Skeletal muscle satellite cell (primary cell): ENCODE results near the gene POLR1D.

ENCODE experiments used
- H3K27me3 ChIP-seq: 2 replicates; pipeline ENCODE4 v1.7.0; 2013; ENCODE audit warnings: low read length; ENCODE audit not compliant: control insufficient read depth, insufficient read depth
- H3K36me3 ChIP-seq: 2 replicates; pipeline ENCODE4 v1.7.0; 2013; ENCODE audit warnings: mild to moderate bottlenecking, control low read depth, low read length; ENCODE audit not compliant: insufficient read depth
- H3K4me1 ChIP-seq: 2 replicates; pipeline ENCODE4 v1.7.0; 2013; ENCODE audit warnings: low read length; ENCODE audit not compliant: control insufficient read depth, insufficient read depth
- H3K4me2 ChIP-seq: 2 replicates; pipeline ENCODE4 v1.7.0; 2013; ENCODE audit warnings: mild to moderate bottlenecking, low read length
- H3K4me3 ChIP-seq: 2 replicates; pipeline ENCODE4 v1.7.0; 2013; ENCODE audit warnings: low read length
- H3K9ac ChIP-seq: 2 replicates; pipeline ENCODE4 v1.7.0; 2013; ENCODE audit warnings: mild to moderate bottlenecking, low read depth, low read length, moderate library complexity
- H3K9me3 ChIP-seq: replicated peaks from 2 replicates; pipeline ENCODE4 v1.7.0; 2013; ENCODE audit warnings: mild to moderate bottlenecking, control low read depth, low read length

The POLR1D gene

DNA sequence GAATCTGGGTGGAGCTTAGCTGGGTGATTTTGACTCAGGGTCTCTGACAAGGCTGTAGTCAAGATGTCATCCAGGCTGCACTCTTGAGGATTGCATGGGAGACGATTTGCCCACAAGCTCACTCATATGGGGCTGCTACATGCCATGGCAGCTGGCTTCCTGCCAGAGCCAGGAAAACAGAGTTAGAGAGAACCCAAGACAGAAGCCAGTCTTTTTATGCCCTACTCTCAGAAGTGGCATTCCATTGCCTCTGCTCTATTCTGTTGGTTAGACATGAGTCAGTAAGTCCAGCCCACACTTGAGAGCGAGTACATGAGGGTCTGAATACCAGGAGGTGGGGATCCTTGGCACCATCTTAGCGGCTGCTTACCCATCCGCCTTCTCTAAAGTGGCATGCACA lies 9.5 kb downstream of the POLR1D start:
- no peak overlapping the region for H3K9ac ChIP-seq
- no peak overlapping the region for H3K4me2 ChIP-seq
- H3K4me3 ChIP-seq = no peak overlapping the region
- H3K27me3 ChIP-seq = no peaks in the 10 kb centered on the region
- H3K4me1 ChIP-seq = no peaks in the 10 kb centered on the region
- H3K36me3 ChIP-seq = peaks cover 19% of the 10 kb centered on the region
- H3K9me3 ChIP-seq = no peaks in the 10 kb centered on the region

DNA sequence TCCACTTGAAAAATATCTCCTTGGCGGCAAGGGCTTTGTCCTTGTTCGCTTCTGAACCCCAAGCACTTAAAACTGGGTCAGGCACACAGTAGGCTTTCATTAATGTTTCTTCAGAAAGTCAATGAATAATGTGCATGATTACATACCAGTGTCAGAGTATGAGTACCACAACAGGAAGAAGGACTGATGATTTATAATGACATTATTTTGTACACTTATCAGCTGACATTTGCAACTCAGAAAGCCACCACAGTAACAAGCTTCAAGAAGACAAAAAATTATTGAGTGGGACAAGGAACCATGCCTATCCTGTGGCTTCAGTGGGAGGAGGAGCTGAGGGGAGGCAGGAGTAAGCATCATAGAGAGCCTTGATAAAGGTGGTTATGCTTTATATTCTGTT lies 10.0 kb downstream of the POLR1D start:
- H3K4me3 ChIP-seq = no peak overlapping the region
- no peaks in the 10 kb centered on the region for H3K9me3 ChIP-seq
- H3K9ac ChIP-seq = no peak overlapping the region
- no peaks in the 10 kb centered on the region for H3K27me3 ChIP-seq
- H3K36me3 ChIP-seq = peaks cover 19% of the 10 kb centered on the region
- no peaks in the 10 kb centered on the region for H3K4me1 ChIP-seq
- no peak overlapping the region for H3K4me2 ChIP-seq

DNA sequence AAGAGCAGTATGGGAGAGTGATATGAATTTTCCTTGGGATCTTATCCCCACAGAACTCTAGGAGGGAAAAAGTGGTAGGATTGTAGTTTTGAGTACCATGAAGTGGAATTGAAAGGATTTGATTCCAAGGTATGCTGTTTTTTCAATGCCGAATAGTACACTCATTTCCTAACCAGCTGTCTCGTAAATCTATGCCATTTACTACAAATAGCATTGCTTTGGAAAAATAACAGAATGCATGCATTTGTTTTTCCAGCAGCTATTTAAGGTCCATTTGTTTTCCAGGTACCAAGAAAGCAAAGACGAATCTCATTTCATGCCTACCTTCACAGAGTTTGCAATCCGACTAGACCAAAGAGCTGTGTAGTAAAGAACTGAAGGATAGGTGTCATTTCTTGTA lies 10.5 kb downstream of the POLR1D start:
- Histone ChIP-seq H3K36me3 (peaks cover 19% of the 10 kb centered on the region), H3K4me3 (no peak overlapping the region), H3K4me2 (no peak overlapping the region), H3K9ac (no peak overlapping the region), H3K4me1 (no peaks in the 10 kb centered on the region), H3K9me3 (no peaks in the 10 kb centered on the region), H3K27me3 (no peaks in the 10 kb centered on the region)

- Histone ChIP-seq H3K4me1 (no peaks in the 10 kb centered on the region), H3K36me3 (peaks cover 19% of the 10 kb centered on the region), H3K9ac (no peak overlapping the region), H3K9me3 (no peaks in the 10 kb centered on the region), H3K27me3 (no peaks in the 10 kb centered on the region), H3K4me2 (no peak overlapping the region), H3K4me3 (no peak overlapping the region)
Observed at GRCh38 chr13:27632648-27633047, 11.0 kb downstream of the POLR1D start.

GRCh38 chr13:27634231-27634630 lies 12.5 kb downstream of the POLR1D start:
- H3K9me3 ChIP-seq = no peaks in the 10 kb centered on the region
- H3K4me3 ChIP-seq = no peak overlapping the region
- no peaks in the 10 kb centered on the region for H3K27me3 ChIP-seq
- H3K4me2 ChIP-seq = no peak overlapping the region
- H3K36me3 ChIP-seq = peaks cover 16% of the 10 kb centered on the region
- H3K9ac ChIP-seq = no peak overlapping the region
- peaks cover 10% of the 10 kb centered on the region for H3K4me1 ChIP-seq

DNA sequence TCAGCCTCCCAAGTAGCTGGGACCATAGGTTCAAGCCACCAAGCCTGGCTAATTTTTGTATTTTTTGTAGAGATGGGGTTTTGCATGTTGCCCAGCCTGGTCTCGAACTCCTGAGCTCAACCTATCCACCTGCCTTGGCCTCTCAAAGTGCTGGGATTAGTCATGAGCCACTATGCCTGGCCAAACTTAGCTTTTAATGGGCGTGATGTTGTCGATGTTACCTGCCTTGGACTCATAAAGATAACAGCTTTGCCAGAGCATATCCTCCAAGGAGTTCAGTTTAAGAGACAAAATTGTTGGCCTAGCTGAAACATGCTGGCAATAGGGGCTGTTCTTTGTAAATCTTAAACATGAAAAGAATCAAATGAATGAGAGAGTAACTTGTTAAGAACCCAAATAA lies 13.1 kb downstream of the POLR1D start:
- Histone ChIP-seq H3K9ac (no peak overlapping the region), H3K27me3 (no peaks in the 10 kb centered on the region), H3K4me1 (peaks cover 10% of the 10 kb centered on the region), H3K9me3 (no peaks in the 10 kb centered on the region), H3K36me3 (peaks cover 16% of the 10 kb centered on the region), H3K4me3 (no peak overlapping the region), H3K4me2 (no peak overlapping the region)

DNA sequence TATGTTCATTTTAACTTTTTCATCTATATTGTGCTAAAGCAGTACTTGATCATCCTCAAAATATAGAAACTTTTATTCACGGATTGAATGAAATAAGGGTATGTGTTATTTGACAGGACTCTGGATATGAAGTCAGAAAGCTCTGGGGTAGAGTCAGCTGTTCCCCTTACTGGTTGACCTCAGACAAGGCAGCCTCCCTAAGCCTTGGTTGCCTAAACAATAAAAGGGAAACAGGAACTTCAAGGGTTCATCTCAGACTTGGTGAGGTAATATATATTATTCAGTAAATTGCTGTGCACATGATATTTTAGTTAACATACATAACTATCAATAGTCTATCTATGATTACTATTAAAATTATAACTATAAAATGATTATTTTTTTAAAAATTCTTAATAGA lies 13.6 kb downstream of the POLR1D start:
- no peak overlapping the region for H3K4me2 ChIP-seq
- H3K9ac ChIP-seq = no peak overlapping the region
- H3K27me3 ChIP-seq = no peaks in the 10 kb centered on the region
- peaks cover 16% of the 10 kb centered on the region for H3K36me3 ChIP-seq
- no peaks in the 10 kb centered on the region for H3K9me3 ChIP-seq
- H3K4me3 ChIP-seq = no peak overlapping the region
- peaks cover 10% of the 10 kb centered on the region for H3K4me1 ChIP-seq

GRCh38 chr13:27636589-27637288 lies 15.0 kb downstream of the POLR1D start:
- H3K9me3 ChIP-seq = no peaks in the 10 kb centered on the region
- no peak overlapping the region for H3K4me2 ChIP-seq
- no peak overlapping the region for H3K4me3 ChIP-seq
- H3K9ac ChIP-seq = no peak overlapping the region
- H3K4me1 ChIP-seq = peaks cover 10% of the 10 kb centered on the region
- H3K27me3 ChIP-seq = no peaks in the 10 kb centered on the region
- peaks cover 16% of the 10 kb centered on the region for H3K36me3 ChIP-seq

DNA sequence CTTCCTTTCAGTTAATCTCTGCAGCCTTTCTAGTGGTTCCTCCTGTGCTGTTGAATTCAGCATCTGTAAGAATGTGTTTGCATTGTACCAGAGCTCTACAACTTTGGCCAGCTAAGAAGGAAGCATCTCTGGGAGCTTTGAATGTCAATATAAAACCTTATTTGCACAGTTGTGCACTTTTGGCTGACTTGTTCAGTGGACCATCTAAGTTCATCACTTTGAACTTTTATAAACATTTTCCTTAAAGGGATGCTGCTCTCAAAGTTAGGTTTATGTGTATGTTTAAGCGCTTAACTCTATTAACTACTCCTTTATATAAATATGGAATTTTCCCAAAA lies 15.6 kb downstream of the POLR1D start:
- Histone ChIP-seq H3K9me3 (no peaks in the 10 kb centered on the region), H3K4me3 (no peak overlapping the region), H3K36me3 (peaks cover 14% of the 10 kb centered on the region), H3K27me3 (no peaks in the 10 kb centered on the region), H3K9ac (no peak overlapping the region), H3K4me2 (no peak overlapping the region), H3K4me1 (peaks cover 10% of the 10 kb centered on the region)

DNA sequence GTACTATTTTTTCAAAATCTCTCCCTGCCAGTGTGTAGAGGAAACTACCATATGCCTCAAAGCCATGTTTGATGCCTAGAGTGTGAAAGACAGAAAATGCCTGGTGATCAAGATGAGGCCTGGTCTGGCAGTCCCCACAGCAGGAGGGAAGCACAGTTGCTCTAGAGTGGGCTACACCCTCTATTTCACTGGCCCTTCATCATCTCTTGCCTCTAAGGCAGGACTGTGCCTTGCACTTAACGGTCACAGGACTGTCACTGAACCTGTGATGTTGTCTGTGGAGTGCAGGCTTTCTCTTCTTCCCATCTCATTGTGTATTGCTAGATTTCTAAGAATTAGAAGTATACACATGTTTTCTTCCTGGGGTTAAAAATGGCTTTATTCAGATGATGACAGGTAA lies 16.3 kb downstream of the POLR1D start:
- Histone ChIP-seq H3K9ac (no peak overlapping the region), H3K4me1 (peaks cover 10% of the 10 kb centered on the region), H3K4me3 (no peak overlapping the region), H3K27me3 (no peaks in the 10 kb centered on the region), H3K9me3 (no peaks in the 10 kb centered on the region), H3K4me2 (no peak overlapping the region), H3K36me3 (peaks cover 9% of the 10 kb centered on the region)

- peaks cover 5% of the 10 kb centered on the region for H3K36me3 ChIP-seq
- peaks cover 10% of the 10 kb centered on the region for H3K4me1 ChIP-seq
- H3K9me3 ChIP-seq = no peaks in the 10 kb centered on the region
- no peaks in the 10 kb centered on the region for H3K27me3 ChIP-seq
- no peak overlapping the region for H3K9ac ChIP-seq
- no peak overlapping the region for H3K4me3 ChIP-seq
- no peak overlapping the region for H3K4me2 ChIP-seq
Observed at GRCh38 chr13:27638521-27638920, 16.8 kb downstream of the POLR1D start.

GRCh38 chr13:27639186-27639585 lies 17.5 kb downstream of the POLR1D start:
- Histone ChIP-seq H3K4me1 (peaks cover 16% of the 10 kb centered on the region), H3K27me3 (no peaks in the 10 kb centered on the region), H3K9ac (no peak overlapping the region), H3K4me3 (no peak overlapping the region), H3K4me2 (no peak overlapping the region), H3K9me3 (no peaks in the 10 kb centered on the region), H3K36me3 (peaks cover 2% of the 10 kb centered on the region)
